HG02759 (cell line): ENCODE data around the gene TXNRD1.
A peak's percentile ranks its signal among the peaks of the same experiment; 100 is the strongest.
"Not testable (repeated sequence)": the region's sequence is repeated elsewhere in the genome, so short reads cannot be mapped to it uniquely, and the experiment has no call there.

ENCODE experiments used
- ATAC-seq: cut with Tn5 transposase; IDR thresholded peaks from one replicate; pipeline ENCODE4 v1.9.1; 2021; ENCODE audit warnings: mild to moderate bottlenecking, moderate library complexity; ENCODE audit not compliant: unreplicated experiment

The TXNRD1 gene

DNA sequence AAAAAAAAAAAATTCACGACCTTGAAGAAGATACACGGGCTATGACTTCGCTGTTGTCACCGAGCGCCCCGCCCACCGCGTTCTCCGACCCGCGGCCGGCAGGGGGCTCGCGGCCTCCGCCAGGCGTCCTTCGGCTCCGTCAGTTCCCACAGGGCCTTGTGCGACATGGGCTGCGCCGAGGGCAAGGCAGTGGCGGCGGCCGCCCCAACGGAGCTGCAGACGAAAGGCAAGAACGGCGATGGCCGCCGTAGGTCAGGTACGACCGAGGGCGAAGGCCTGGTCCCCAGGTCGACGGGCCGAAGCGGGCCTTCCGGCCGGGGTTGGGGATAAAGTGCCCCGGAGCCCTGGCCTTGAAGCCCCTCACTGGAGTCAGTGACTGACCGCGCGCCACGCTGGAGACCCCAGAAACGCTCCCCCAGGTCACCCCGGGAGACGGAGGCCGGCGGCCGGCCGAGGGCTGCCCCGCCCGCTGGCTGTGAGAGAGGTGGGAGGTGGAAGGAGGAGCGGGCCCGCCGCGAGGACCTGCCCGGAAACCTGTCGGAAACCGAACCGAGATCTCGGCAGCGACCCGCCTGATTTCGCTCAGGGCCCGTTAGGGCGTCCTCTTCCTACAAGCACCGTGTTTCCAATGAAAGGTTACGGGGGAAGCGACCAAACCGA lies at the start of gene TXNRD1:
Gene TXNRD1, plus strand, starts transcription at position 142 of the 660 bp plus-strand sequence. Its CDS starts 24 bp downstream, at position 166.
- ATAC-seq, result peak; percentile 97

DNA sequence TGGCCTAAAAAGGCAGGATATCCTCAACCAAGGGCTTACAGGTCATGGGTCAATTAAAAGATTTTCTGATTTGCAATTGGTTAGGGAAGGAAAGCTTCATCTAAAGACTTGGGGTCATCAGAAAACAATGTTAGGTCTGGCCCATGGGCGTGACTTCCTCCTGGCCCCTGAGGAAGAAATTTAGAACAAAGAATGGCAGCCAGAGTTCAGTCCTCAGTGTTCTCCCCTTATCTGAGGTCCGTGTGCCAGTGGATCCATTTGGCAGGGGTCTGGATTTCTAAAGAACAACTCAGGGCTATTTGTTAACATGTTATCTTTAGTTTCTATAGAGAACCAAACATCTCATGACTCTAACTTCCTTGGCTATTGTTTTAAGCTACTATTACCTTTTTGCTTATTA lies 49.8 kb upstream of the TXNRD1 start:
- no peak for ATAC-seq

DNA sequence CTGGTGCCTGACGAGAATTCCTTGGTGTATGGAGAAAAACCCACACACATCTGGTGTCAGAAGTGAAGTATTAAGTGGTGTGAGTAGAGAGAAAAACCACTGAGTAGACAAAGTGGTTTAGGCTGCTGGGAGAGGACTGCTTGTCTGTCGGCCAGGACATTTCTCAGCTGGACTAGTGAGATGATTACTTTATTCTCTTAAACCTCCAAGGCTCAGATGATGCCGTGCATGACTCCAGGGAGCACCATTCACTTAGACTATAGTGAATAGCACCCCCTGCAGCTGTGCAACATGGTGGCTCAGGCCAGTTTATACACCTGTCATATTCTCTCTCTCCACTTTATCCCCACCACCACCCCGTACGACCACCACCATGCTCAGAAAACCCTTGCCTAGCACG lies 49.1 kb upstream of the TXNRD1 start:
- ATAC-seq, result no peak

DNA sequence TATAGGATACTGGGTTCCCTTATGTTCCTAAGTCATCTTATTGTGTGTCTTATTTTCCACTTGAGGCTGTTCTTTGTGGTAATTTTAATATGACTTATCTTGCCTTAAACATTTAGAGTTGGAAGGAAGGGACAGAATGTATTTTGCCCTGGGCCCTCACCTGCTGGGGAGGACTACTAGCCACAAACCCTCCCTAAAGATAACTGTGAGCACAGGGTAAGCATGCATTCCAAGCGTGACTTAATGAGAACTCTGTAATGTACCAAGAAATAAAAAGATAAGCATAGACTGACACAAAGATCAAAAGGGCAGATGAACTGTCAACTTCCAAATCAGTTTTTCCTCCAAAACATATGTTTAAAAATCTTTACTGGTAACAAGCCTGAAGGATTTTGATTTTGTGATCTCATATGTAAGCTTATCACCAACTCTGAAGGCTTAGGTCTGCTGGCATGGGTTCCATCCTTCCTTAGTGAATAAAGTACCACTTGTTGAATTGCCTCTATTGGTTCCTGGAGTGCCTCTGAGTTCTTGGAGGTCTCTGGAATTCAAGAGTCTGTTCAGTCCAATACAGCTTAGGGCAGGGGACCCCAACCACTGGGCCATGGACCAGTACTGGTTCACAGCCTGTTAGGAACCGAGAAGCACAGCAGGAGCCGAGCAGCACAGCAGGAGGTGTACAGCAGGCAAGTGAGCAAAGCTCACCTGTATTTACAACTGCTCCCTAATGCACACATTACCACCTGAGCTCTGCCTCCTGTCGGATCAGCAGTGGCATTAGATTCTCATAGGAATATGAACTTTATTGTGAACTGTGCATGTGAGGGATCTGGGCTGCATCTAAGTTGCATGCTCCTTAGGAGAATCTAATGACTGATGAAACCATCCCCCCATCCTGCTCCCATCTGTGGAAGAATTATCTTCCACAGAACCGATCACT lies 47.8 kb upstream of the TXNRD1 start:
- no peak for ATAC-seq

DNA sequence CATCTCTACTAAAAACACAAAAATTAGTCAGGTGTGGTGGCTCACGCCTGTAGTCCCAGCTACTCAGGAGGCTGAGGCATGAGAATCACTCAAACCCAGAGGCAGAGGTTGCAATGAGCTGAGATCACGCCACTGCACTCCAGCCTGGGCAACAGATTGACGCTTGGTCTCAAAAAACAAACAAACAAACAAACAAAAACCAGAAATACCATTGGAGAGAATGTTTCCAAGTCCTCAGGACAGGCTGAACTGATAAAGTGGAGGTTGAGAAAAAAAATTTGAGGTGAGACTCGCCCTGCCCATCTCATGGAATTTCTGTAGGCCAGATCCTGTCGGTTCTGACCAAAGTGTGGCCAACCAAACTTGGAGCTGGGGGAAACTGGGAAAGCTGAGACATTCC lies 47.0 kb upstream of the TXNRD1 start:
- no peak for ATAC-seq

DNA sequence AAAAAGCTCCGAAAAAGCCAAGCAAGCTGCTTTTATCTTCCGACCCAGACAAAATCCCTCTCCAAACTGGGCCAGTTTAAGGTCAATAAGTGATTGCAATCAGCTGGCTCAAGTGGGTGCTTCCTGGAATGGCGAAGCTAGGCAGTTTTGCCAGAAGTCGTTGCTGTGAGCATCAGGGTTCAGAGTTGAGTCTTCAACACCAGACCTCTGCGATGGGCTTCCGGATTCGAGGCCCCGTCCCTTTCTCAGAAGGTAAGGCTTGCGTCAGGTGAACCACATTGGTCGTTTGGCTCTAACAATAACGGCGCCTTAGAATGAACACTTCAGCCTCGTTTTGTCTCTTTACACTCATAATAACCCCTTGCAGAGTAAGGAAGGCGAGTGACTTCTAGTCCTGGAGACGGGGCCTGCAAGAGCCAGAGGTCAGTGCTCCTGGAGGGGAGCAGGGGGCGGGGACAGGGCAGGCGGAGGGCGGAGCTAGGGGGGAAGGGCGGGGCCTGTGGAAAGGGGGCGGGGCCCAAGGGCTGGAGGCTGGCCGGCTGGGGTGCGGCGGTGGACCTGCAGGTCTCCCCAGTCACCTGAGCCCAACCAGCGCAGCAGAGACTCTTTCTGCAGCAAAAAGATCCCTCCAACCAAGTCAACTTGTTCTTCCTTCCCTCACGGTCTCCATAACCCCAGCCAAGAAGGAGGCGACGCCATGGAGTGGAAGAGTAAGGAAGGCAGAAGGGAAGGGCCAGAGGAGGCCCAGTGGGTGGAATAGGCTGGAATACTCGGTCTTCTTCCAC lies 43.6 kb upstream of the TXNRD1 start:
- ATAC-seq, result no peak

DNA sequence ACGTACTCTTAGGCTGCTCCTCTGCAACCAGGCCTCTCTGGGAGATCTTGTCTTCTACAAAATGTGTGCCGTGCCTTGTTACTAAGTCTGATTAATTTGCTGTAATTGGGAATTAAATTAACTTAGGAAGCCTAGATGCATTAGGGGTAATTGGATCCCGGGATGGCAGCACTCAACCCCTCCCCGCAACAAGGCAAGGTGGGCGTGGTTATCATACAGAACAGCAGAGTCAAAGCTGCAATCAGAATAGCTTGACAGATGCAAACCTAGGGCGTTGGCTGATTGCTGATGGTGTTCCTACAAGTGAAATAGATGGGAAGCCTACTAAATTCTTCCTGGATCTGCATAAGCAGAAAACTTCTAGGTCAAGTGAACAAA lies 43.0 kb upstream of the TXNRD1 start:
- ATAC-seq, result no peak

DNA sequence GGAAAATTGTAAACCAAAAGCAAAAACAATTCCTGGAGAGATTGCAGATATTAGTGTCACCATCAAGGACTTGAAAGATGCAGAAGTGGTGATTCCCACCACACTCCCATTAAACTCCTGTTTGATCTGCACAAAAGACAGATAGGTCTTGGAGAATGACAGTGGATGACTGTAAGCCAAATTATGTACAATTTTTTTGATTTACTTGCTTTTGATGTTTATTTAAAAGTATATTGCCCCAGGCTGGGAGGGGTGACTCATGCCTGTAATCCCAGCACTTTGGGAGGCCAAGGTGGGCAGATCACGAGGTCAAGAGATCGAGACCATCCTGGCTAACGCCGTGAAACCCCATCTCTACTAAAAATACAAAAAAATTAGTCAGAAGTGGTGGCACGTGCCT lies 41.8 kb upstream of the TXNRD1 start:
- ATAC-seq, result not testable (repeated sequence)

DNA sequence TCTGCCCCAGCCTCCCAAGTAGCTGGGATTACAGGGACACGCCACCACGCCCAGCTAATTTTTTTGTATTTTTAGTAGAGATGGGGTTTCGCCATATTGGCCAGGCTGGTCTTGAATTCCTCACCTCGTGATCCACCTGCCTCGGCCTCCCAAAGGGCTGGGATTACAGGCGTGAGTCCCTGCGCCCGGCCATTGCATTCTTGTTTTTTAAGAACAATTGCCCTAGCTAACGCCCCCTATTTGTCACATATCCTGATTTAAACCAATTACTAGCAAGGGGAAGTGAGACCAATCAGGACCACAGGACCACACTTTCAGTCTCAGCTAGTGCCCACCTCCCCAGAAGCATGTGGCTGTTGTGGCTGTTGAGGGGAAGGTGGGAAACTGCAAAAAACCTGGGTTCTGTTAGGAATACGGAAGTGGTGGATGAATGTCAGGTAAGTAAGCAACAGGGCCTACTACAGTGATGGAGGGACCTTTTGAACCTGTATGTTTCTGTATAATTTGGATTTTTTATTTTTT lies 39.8 kb upstream of the TXNRD1 start:
- ATAC-seq, result no peak

DNA sequence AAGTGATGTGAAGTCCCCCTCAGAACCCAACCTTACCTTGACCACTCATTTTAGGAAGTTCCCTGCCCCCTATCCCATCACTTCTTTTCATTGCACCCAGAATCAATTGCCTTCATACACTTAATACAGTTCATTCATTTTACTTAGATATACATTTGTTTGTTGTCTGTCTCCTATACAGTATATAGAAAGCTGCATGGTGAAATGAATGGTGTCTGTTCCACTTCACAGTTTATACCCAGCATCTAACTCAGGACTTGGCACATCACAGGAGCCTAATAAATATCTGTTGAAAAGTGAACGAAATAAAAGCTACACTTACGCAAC lies 38.3 kb upstream of the TXNRD1 start:
- ATAC-seq, result no peak

DNA sequence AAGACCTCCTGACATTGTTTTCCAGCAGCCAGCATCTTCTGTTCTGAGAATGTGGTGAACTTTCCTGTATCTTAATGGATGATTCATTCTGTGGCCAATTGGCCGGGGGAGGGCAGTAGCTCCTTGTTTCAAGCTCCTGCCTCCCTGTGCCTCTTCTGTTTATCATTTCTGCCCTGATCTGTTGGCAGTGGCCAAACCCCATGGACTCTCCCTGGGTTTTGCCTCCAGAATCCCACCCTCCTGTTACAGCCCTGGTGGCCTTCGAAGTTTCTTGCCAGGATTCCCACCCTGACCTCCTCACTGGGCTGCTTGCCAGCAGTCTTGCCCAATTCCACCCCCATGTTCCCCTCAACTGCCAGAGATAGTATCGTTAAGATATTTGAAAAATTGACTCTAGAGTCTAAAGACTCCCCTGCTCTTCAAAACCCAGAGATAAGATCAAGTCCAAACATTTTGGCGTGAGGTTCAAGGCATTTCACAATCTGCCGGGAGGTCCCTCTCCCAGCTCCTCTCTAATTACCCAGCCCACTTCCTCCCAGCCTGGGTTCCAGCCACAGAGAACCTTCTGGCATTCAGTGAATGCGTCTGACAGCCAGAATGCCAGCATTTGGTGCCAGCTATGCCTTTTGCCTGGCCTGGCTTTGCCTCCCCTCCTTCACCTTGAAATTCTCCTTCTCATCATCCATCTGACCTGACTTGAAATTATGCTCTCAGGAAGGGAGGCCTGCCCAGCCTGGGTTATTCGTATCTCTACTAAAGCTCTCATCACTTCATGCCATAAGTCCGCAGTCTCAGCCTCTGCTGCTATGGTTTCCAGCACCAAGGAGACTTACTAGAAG lies 37.7 kb upstream of the TXNRD1 start:
- no peak for ATAC-seq

DNA sequence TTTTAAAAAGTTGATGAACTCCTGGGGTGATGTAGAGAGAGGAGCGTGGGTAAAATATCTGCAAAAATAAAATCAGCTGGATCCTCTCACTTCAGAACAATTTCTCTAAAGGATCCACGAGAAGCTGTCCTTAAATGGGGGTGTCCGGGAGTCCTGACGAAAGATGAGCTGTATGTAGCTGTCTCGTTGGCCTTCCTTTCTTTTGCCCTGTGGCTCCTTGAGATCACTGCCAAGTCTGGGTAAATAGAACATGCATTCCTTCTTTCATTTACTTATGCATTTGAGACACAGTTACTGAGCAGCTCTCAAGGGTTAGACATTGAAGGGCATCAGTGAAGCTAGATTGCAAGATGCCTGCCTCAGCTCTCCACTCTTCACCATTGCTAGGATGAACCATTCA lies 35.2 kb upstream of the TXNRD1 start:
- ATAC-seq, result no peak

DNA sequence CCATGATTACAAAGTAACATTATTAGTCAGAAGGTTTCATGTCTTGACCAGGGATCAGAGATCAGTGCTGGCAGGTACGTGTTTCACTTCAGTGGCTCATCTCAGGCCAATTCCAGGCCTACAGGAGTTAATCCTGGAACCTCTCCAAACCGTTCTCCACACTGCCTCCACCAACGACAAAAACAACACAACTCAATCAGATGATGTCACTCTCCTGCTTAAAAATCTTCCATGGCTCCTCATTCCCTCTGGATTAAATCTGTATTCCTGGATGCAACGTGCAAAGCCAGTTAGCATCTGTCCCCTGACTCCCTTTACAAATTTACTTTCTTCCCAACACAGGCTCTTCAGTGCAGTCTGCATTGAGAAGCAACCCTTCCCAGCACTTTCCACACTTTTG lies 34.3 kb upstream of the TXNRD1 start:
- ATAC-seq, result no peak

DNA sequence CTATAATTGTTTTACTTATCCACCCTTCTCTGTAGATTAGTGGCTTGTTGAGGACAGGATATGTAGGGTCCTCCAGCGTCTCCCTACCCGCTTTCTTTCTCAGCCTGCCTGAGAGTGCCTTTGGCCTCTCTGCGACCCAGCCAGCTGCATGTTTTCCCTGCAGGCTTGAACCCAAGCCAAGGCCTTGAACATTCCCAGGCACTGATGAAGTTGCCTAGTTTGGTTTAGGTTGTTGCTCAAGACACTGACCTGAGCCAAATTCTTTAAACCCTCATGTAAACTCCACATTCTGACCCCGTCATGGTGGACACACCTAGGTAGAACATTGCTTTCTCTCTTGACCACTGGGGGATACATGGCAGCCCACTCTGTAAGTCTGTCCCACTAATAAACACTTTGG lies 33.4 kb upstream of the TXNRD1 start:
- no peak for ATAC-seq

DNA sequence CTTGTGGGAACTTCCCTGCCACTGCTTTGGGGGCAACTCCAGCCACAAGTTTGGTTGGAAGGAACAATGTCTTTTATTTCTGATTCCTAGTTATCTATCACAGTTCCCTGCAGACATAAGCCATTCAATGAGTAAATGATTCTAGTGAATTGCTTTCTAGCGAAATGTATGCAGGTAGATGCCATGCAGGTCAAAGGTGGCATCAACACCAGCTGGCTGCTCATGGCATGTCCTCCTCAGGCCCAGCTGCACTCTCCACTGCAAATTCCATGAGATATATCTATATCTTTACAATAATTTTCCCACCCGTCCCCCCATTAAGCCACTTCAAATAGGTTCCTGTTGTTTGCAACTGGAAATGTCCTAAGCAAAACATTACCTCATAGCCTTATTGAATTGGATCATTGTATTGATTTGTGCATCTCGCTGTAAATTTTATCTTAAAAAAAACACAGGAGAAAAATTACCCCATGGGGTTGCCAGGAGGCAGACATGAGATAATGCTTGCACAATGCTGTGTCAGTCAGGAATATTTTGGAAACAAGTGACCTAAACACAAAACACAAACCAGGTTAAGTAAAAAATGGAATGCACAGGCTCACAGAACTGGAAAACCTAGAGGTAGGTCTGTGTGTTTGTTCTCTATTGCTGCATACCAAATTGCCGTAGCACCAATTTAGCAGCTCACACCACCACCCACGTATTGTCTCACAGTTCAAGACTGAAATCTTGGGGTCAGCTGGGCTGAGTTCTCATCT lies 32.8 kb upstream of the TXNRD1 start:
- no peak for ATAC-seq

DNA sequence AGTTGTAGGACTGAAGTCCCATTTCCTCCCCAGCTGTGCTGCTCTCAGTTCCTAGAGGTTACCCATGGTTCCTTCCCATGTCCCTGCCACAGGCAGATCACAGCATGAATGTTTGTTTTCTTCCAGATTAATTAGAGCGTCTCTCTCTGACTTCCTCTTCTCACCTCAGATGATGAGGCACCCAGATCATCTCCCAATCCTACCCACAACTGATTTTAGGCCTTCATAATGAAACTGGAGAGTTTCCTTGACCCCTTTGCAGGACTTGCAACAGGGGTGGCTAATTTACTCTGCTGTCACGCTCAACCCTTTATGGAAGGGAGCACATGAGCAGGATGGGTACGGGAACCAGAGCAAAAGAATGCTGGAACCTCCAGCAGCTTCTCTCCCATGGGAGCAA lies 32.1 kb upstream of the TXNRD1 start:
- no peak for ATAC-seq

DNA sequence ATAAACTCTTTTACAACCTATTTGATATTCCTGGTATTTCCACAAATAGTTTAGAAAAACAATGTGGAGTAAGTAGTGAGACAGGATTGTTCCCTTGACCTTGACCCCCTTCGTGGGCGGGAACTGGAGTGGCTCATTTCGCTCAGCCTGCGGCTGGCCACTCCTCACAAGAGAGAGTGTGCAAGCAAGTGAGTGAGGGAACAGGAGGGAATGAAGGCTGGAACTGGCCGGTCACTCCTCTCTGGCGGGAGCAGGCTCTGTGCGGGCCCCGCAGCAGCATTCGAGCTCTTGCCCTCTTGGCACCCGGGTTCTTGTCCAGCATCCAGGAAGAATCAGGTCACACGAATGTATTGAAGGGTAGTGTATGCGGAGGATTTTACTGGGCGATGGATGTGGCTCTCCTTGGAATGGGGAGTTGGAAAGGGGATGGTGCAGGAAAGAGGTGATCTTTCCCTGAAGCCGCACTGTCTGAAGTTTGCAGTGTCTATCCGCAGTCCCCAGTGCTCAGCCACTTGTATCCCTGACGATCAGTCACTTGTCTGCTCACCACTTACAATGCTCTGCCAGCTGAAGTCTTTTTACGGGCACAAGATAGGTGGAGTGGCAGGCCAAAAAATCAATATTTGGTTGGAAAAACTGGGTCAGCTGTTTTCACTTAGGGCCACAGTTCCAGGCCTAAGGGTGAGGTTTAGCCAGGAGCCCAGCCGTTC lies 28.0 kb upstream of the TXNRD1 start:
- no peak for ATAC-seq

DNA sequence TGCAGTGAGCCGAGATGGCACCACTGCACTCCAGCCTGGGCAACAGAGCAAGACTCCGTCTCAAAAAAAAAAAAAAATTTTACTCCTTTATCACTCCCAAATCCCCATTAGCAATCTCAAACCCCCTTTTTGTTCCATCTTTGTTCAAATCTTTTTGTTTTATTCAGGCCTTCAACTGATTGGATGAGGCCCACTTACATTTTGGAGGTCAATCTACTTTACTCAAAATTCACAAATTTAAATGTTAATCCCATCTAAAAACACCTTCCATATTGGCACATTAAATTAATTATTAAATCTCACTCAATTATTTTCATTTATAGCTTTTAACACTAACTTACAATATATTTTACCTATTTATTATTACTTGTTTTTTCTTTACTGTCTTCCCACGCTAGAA lies 27.0 kb upstream of the TXNRD1 start:
- no peak for ATAC-seq

DNA sequence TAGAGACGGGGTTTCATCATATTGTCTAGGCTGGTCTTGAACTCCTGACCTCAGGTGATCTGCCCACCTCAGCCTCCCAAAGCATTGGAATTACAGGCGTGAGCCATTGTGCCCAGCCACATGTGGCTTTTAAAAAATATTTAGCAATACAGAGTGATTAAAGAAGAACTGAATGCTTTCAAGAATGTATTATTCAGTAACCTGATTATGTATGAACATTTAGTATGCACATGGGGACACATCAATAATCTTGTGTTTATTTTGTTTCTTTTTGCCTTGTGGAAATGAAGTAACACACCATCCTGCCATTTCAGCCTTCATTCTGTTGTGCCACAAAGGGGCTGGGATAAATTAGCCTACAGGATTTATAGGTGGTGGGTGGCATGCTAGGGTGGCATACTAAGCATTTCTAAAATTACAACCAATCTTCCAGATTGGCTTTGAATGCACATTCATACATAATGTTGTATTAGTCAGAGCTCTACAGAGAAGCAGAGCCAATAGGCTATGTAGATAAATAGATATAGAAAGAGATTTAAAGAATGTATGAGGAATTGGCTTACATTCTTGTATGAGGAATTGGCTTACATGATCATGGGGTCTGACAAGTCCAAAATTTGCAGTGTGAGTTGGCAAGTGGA lies 25.5 kb upstream of the TXNRD1 start:
- no peak for ATAC-seq
